Tibial nerve (tissue), 4 donors: Measurements from ENCODE around the gene CMIP. TPM values are rescaled to one million over a fixed set of nuclear protein-coding genes. Genes with fewer than 3 reads are reported as not detected.

Experiments used
- DNase-seq, 2 donors: peaks; one replicate each; pipeline ENCODE4 v3.0.0-alpha.2; 2019; ENCODE audit warnings: low spot score in 2 of 2
- H3K27ac ChIP-seq, 4 donors: fragments of 200-600 bp; sonication (generic) in 3 of 4; one replicate each; pipeline ENCODE4 v1.5.1; 2017 to 2019; ENCODE audit warnings: mild to moderate bottlenecking in 1 of 4
- H3K27me3 ChIP-seq, 2 donors: fragments of 200-600 bp; sonication (generic) in 1 of 2; one replicate each; pipeline versions ENCODE4 v1.5.1 to v1.6.0; 2017 to 2019
- H3K36me3 ChIP-seq, 3 donors: fragments of 200-600 bp; sonication (generic); one replicate each; pipeline ENCODE4 v1.5.1; 2018 to 2019
- H3K4me1 ChIP-seq, 4 donors: fragments of 200-600 bp; sonication (generic) in 3 of 4; one replicate each; pipeline ENCODE4 v1.5.1; 2017 to 2019
- H3K4me3 ChIP-seq, 4 donors: fragments of 200-600 bp; sonication (generic) in 3 of 4; one replicate each; pipeline ENCODE4 v1.5.1; 2017 to 2019; ENCODE audit warnings: mild to moderate bottlenecking in 1 of 4, moderate library complexity in 1 of 4
- H3K9me3 ChIP-seq, 4 donors: fragments of 200-600 bp; sonication (generic) in 3 of 4; one replicate each; pipeline ENCODE4 v1.5.1; 2017 to 2019
- CTCF ChIP-seq, 5 experiments: fragments of 200-600 bp in 3 of 5; fragments of 450-650 bp in 2 of 5; sonication (generic) in 3 of 5; IDR thresholded peaks; one replicate each; pipeline ENCODE4 v1.5.1; 2016 to 2019; ENCODE audit warnings: antibody characterized with exemption in 5 of 5, mild to moderate bottlenecking in 3 of 5, moderate library complexity in 2 of 5
- EP300 ChIP-seq, 2 donors: sonication (generic); formaldehyde crosslinking; IDR thresholded peaks; one replicate each; pipeline ENCODE4 v1.6.1; 2017; ENCODE audit warnings: antibody characterized with exemption in 2 of 2, mild to moderate bottlenecking in 1 of 2
- POLR2A ChIP-seq, 2 donors: fragments of 450-650 bp; IDR thresholded peaks; one replicate each; pipeline ENCODE4 v1.6.1; 2017; ENCODE audit warnings: antibody characterized with exemption in 2 of 2, mild to moderate bottlenecking in 2 of 2, moderate library complexity in 2 of 2
- WGBS, 2 donors: methylation state at CpG; one replicate each; pipeline ENCODE4 v1.1.5; 2018; 5-methylcytosine and 5-hydroxymethylcytosine counted together
- total RNA-seq, 4 donors: library from RNA; depleted of rRNA; stranded (reverse); fragments of >200 nt; gene quantifications; one replicate each; pipeline ENCODE4 v1.1.0, GENCODE V29; 2016

The CMIP gene
- 10 to 100 TPM; 28.2 to 48.8 (median 31.8) TPM for total RNA-seq

- no CpG with 5 or more reads among the region's 114 CpGs for WGBS, 2 donors
- Histone ChIP-seq H3K9me3 (no peaks in the 10 kb centered on the region), H3K27ac (peak within 1 kb of the TSS; percentile 86 to 95 (median 89)), H3K4me1 (peaks cover 0 to 43% (median 22%) of the 10 kb centered on the region in 4 donors), H3K4me3 (peak within 1 kb of the TSS; percentile 71 to 78 (median 74)), H3K36me3 (no peaks in the 10 kb centered on the region), H3K27me3 (no peaks in the 10 kb centered on the region)
- peak; percentile 57 to 70 for DNase-seq
- TF ChIP-seq POLR2A (IDR thresholded peaks at IDR 0.05) (peak in 1 of 2 donors; percentile 36), CTCF (IDR thresholded peaks at IDR 0.05) (no peak), EP300 (IDR thresholded peaks at IDR 0.05) (no peak)
Measured at GRCh38 chr16:81444448-81445121, at the start of gene CMIP. TSS of gene CMIP (plus strand) at chr16:81444808.

GRCh38 chr16:81394966-81395655 is 49.5 kb upstream of the CMIP start:
- peaks cover 0 to 10% (median 3%) of the 10 kb centered on the region in 4 donors for H3K9me3 ChIP-seq
- H3K4me3 ChIP-seq = no peak overlapping the region
- DNase-seq = no peak
- H3K27ac ChIP-seq = peak overlapping the region in 1 of 4 donors; percentile 27
- TF ChIP-seq EP300 (IDR thresholded peaks at IDR 0.05) (no peak), CTCF (IDR thresholded peaks at IDR 0.05) (no peak), POLR2A (IDR thresholded peaks at IDR 0.05) (no peak)
- 51 to 68% methylated on average over 13 of the region's 13 CpGs for WGBS, 2 donors
- H3K36me3 ChIP-seq = peaks cover 0 to 17% (median 0%) of the 10 kb centered on the region in 3 donors
- H3K4me1 ChIP-seq = no peaks in the 10 kb centered on the region
- no peaks in the 10 kb centered on the region for H3K27me3 ChIP-seq

GRCh38 chr16:81397058-81397878 is 47.3 kb upstream of the CMIP start:
- H3K27ac ChIP-seq = no peak overlapping the region
- H3K27me3 ChIP-seq = no peaks in the 10 kb centered on the region
- peaks cover 0 to 1% (median 0%) of the 10 kb centered on the region in 3 donors for H3K36me3 ChIP-seq
- peaks cover 0 to 14% (median 3%) of the 10 kb centered on the region in 4 donors for H3K9me3 ChIP-seq
- peaks cover 0 to 8% (median 0%) of the 10 kb centered on the region in 4 donors for H3K4me1 ChIP-seq
- H3K4me3 ChIP-seq = no peak overlapping the region
- WGBS, 2 donors = 83 to 87% methylated on average over 19 to 20 of the region's 21 CpGs
- TF ChIP-seq POLR2A (IDR thresholded peaks at IDR 0.05) = no peak
- TF ChIP-seq CTCF (IDR thresholded peaks at IDR 0.05) = no peak
- no peak for TF ChIP-seq EP300 (IDR thresholded peaks at IDR 0.05)
- no peak for DNase-seq

GRCh38 chr16:81397879-81398520 is 46.6 kb upstream of the CMIP start:
- H3K36me3 ChIP-seq = no peaks in the 10 kb centered on the region
- 84 to 86% methylated on average over 14 of the region's 14 CpGs for WGBS, 2 donors
- peaks cover 0 to 8% (median 0%) of the 10 kb centered on the region in 4 donors for H3K4me1 ChIP-seq
- TF ChIP-seq EP300 (IDR thresholded peaks at IDR 0.05) (no peak), CTCF (IDR thresholded peaks at IDR 0.05) (no peak), POLR2A (IDR thresholded peaks at IDR 0.05) (no peak)
- H3K9me3 ChIP-seq = peaks cover 0 to 14% (median 3%) of the 10 kb centered on the region in 4 donors
- H3K27ac ChIP-seq = no peak overlapping the region
- H3K4me3 ChIP-seq = no peak overlapping the region
- DNase-seq = no peak
- H3K27me3 ChIP-seq = no peaks in the 10 kb centered on the region
